HCT116 (cell line): Measurements from ENCODE around the gene ACOT9. TPM values are rescaled to one million over a fixed set of nuclear protein-coding genes. Genes with fewer than 3 reads are reported as not detected.

ENCODE experiments used
- ATAC-seq: fragments of 200-7000 bp; cut with Tn5 transposase; 2 replicates; pipeline ENCODE4 v1.9.1; 2020; ENCODE audit warnings: mild to moderate bottlenecking, moderate library complexity
- BruUV-seq: library from RNA; stranded (reverse); fragments of 400-500 nt; replicated peaks from 2 replicates; lab custom pipeline; 2021; lab: Mats Ljungman, UMichigan
- CTCF ChIA-PET: fragments of 300-600 bp; sonication (Branson Sonifier 250); formaldehyde crosslinking; loops from one replicate; lab custom pipeline; 2021; ENCODE audit warnings: antibody characterized with exemption; lab: Charles Lee
- POLR2A ChIA-PET: fragments of 300-600, 350-600 bp; sonication (Branson Sonifier 250); formaldehyde crosslinking; loops from one replicate; lab custom pipeline; 2021; ENCODE audit warnings: antibody characterized with exemption; lab: Charles Lee
- RAD21 ChIA-PET, 2 experiments: fragments of 300-600 bp; sonication (Branson Sonifier 250); formaldehyde crosslinking; loops; one replicate each; lab custom pipeline; 2023; ENCODE audit warnings: low total read pairs in 2 of 2; ENCODE audit not compliant: uncharacterized antibody in 2 of 2, unreplicated experiment in 2 of 2, low non-redundant PET in 1 of 2; lab: Charles Lee
- DNase-seq: peaks from one replicate; pipeline ENCODE4 v3.0.0-alpha.2; 2010; ENCODE audit warnings: low read depth, low spot score
- H2AFZ ChIP-seq: fragments of 200-600 bp; shearing (Covaris generic), sonication (generic); 2 replicates; pipeline ENCODE4 v1.6.1; 2017; ENCODE audit warnings: low read depth, mixed run types, mixed read lengths, antibody characterized with exemption, low read length; ENCODE audit not compliant: poor library complexity, severe bottlenecking
- H3K27ac ChIP-seq: 2 replicates; pipeline ENCODE4 v1.5.1; 2012; ENCODE audit warnings: low read depth, low read length
- H3K27me3 ChIP-seq: fragments of 200-600 bp; sonication (generic); 2 replicates; pipeline ENCODE4 v1.6.1; 2016; ENCODE audit warnings: mixed run types, low read length, mixed read lengths; ENCODE audit not compliant: insufficient read depth
- H3K36me3 ChIP-seq, 2 experiments: fragments of 200-500 bp in 1 of 2; fragments of 200-600 bp in 1 of 2; sonication (Bioruptor generic) in 1 of 2; sonication (generic) in 1 of 2; 2 replicates each; pipeline versions ENCODE4 v1.5.1 to v1.6.1; 2014 to 2016; ENCODE audit warnings: low read length in 2 of 2, inconsistent platforms in 1 of 2, mixed read lengths in 1 of 2, mixed run types in 1 of 2; ENCODE audit not compliant: insufficient read depth in 2 of 2, control insufficient read depth in 1 of 2
- H3K4me1 ChIP-seq, 2 experiments: fragments of 200-600 bp in 1 of 2; sonication (generic) in 1 of 2; 2 replicates each; pipeline versions ENCODE4 v1.5.1 to v1.6.1; 2012 to 2017; ENCODE audit warnings: low read length in 2 of 2, inconsistent platforms in 1 of 2, mild to moderate bottlenecking in 1 of 2, mixed read lengths in 1 of 2, mixed run types in 1 of 2, moderate library complexity in 1 of 2; ENCODE audit not compliant: insufficient read depth in 2 of 2, control insufficient read depth in 1 of 2
- H3K4me2 ChIP-seq: fragments of 200-600 bp; sonication (generic); 2 replicates; pipeline ENCODE4 v1.6.1; 2017; ENCODE audit warnings: mixed run types, low read length, mixed read lengths
- H3K4me3 ChIP-seq, 2 experiments: fragments of 200-600 bp in 1 of 2; sonication (generic) in 1 of 2; replicated peaks in 1 of 2; 2 replicates each; pipeline ENCODE4 v1.5.1; 2011 to 2016; ENCODE audit warnings: low read length in 2 of 2, control low read depth in 1 of 2, low read depth in 1 of 2, mild to moderate bottlenecking in 1 of 2, mixed read lengths in 1 of 2, mixed run types in 1 of 2
- H3K79me2 ChIP-seq: fragments of 200-600 bp; sonication (generic); 2 replicates; pipeline ENCODE4 v1.6.1; 2017; ENCODE audit warnings: mild to moderate bottlenecking, mixed run types, low read length, moderate library complexity, mixed read lengths; ENCODE audit not compliant: insufficient read depth
- H3K9ac ChIP-seq: fragments of 200-600 bp; sonication (generic); 2 replicates; pipeline ENCODE4 v1.6.1; 2016; ENCODE audit warnings: low read length, mixed read lengths
- H3K9me2 ChIP-seq: fragments of 200-600 bp; sonication (generic), shearing (Covaris generic); 2 replicates; pipeline ENCODE4 v1.6.1; 2017; ENCODE audit warnings: mixed run types, mild to moderate bottlenecking, moderate library complexity; ENCODE audit not compliant: insufficient read depth
- H3K9me3 ChIP-seq, 2 experiments: fragments of 200-500 bp in 1 of 2; fragments of 200-600 bp in 1 of 2; sonication (Bioruptor generic) in 1 of 2; sonication (generic) in 1 of 2; 2 replicates each; pipeline ENCODE4 v1.6.1; 2014 to 2017; ENCODE audit warnings: low read length in 2 of 2, mixed read lengths in 2 of 2, inconsistent platforms in 1 of 2, low read depth in 1 of 2, mild to moderate bottlenecking in 1 of 2, mixed run types in 1 of 2, moderate library complexity in 1 of 2; ENCODE audit not compliant: control insufficient read depth in 1 of 2, insufficient read depth in 1 of 2
- H4K20me1 ChIP-seq: fragments of 200-600 bp; sonication (generic), shearing (Covaris generic); 2 replicates; pipeline ENCODE4 v1.6.1; 2017; ENCODE audit warnings: mixed run types, mild to moderate bottlenecking, moderate library complexity; ENCODE audit not compliant: insufficient read depth
- ATF3 ChIP-seq: IDR thresholded peaks from 2 replicates; pipeline ENCODE4 v1.6.1; 2012
- CEBPB ChIP-seq: IDR thresholded peaks from 2 replicates; pipeline ENCODE4 v1.6.1; 2012; ENCODE audit warnings: low read depth
- EZH2 ChIP-seq: fragments of 200-600 bp; sonication (generic); IDR thresholded peaks from 2 replicates; pipeline ENCODE4 v1.6.1; 2017; ENCODE audit warnings: antibody characterized with exemption, mixed run types
- EZH2phosphoT487 ChIP-seq: fragments of 200-600 bp; IDR thresholded peaks from 2 replicates; pipeline ENCODE4 v1.6.1; 2018; ENCODE audit warnings: antibody characterized with exemption, borderline replicate concordance
- JUND ChIP-seq: IDR thresholded peaks from 2 replicates; pipeline ENCODE4 v1.6.1; 2012
- RAD21 ChIP-seq: IDR thresholded peaks from 2 replicates; pipeline ENCODE4 v1.6.1; 2012; ENCODE audit warnings: low read depth, mild to moderate bottlenecking
- SIN3A ChIP-seq: IDR thresholded peaks from 2 replicates; pipeline ENCODE4 v1.6.1; 2012; ENCODE audit warnings: low read depth
- SRF ChIP-seq: IDR thresholded peaks from 2 replicates; pipeline ENCODE4 v1.6.1; 2012; ENCODE audit warnings: low read depth
- ZBTB33 ChIP-seq: IDR thresholded peaks from 2 replicates; pipeline ENCODE4 v1.6.1; 2011; ENCODE audit warnings: mild to moderate bottlenecking, low read length, moderate library complexity; ENCODE audit not compliant: insufficient replicate concordance; ENCODE audit errors: extremely low read depth
- ZNF274 ChIP-seq: fragments of 200-500 bp; sonication (Bioruptor generic); IDR thresholded peaks from 2 replicates; pipeline ENCODE4 v1.6.1; 2014; ENCODE audit warnings: mild to moderate bottlenecking, low read depth, low read length, inconsistent platforms
- intact Hi-C: fragments of 100-400 bp; cut with micrococcal nuclease; formaldehyde crosslinking; loops from 2 replicates; pipeline ENCODE4 v1.10.0; 2022
- total RNA-seq: library from RNA; stranded (reverse); gene quantifications from one replicate; pipeline ENCODE4 v1.2.1, GENCODE V29; 2021; ENCODE audit not compliant: unreplicated experiment
- TF ChIP-seq, protein P1 (sequence below): IDR thresholded peaks from 2 replicates; pipeline ENCODE4 v1.6.1; 2012; ENCODE audit warnings: low read depth
- TF ChIP-seq, protein P2 (sequence below): IDR thresholded peaks from 2 replicates; pipeline ENCODE4 v1.6.1; 2012

The ACOT9 gene
- total RNA-seq, 1 experiment from 2014 or later: 59.7 TPM

DNA sequence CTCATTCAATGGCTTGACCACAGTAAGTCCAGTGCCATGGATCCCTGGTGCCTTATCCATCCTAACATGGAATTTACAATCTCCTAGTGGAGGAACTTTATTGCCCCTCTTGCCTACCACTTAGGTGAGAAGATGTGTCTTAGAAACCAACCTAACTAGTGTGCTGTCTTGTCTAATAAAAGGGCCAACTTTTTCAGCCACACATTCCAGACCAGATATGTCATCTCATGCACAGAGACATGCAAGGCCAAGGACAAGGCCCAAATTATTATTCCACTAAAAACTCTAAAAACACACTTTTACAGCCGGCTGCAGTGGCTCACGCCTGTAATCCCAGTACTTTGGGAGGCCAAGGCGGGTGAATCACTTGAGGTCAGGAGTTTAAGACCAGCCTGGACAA is 86.4 kb downstream of the ACOT9 start:
- H3K9me2 ChIP-seq: no peaks in the 10 kb centered on the region
- H3K4me2 ChIP-seq: no peak overlapping the region
- no peaks in the 10 kb centered on the region for H4K20me1 ChIP-seq
- ATAC-seq (no peak), DNase-seq (no peak)
- no peak for TF ChIP-seq EZH2
- TF ChIP-seq CEBPB: no peak
- no peak for TF ChIP-seq ZNF274
- no peak for TF ChIP-seq SIN3A
- no peak for TF ChIP-seq SRF
- TF ChIP-seq ATF3: no peak
- TF ChIP-seq, protein P1, sequence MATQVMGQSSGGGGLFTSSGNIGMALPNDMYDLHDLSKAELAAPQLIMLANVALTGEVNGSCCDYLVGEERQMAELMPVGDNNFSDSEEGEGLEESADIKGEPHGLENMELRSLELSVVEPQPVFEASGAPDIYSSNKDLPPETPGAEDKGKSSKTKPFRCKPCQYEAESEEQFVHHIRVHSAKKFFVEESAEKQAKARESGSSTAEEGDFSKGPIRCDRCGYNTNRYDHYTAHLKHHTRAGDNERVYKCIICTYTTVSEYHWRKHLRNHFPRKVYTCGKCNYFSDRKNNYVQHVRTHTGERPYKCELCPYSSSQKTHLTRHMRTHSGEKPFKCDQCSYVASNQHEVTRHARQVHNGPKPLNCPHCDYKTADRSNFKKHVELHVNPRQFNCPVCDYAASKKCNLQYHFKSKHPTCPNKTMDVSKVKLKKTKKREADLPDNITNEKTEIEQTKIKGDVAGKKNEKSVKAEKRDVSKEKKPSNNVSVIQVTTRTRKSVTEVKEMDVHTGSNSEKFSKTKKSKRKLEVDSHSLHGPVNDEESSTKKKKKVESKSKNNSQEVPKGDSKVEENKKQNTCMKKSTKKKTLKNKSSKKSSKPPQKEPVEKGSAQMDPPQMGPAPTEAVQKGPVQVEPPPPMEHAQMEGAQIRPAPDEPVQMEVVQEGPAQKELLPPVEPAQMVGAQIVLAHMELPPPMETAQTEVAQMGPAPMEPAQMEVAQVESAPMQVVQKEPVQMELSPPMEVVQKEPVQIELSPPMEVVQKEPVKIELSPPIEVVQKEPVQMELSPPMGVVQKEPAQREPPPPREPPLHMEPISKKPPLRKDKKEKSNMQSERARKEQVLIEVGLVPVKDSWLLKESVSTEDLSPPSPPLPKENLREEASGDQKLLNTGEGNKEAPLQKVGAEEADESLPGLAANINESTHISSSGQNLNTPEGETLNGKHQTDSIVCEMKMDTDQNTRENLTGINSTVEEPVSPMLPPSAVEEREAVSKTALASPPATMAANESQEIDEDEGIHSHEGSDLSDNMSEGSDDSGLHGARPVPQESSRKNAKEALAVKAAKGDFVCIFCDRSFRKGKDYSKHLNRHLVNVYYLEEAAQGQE: no peak
- no peak for TF ChIP-seq ZBTB33
- TF ChIP-seq RAD21: no peak
- no peak for TF ChIP-seq EZH2phosphoT487
- TF ChIP-seq JUND: no peak
- TF ChIP-seq, protein P2, sequence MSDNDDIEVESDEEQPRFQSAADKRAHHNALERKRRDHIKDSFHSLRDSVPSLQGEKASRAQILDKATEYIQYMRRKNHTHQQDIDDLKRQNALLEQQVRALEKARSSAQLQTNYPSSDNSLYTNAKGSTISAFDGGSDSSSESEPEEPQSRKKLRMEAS: no peak
- no peaks in the 10 kb centered on the region for H3K79me2 ChIP-seq
- no peak overlapping the region for H3K9ac ChIP-seq
- intact Hi-C loops: no loop called here
- H3K27me3 ChIP-seq: no peaks in the 10 kb centered on the region
- no peaks in the 10 kb centered on the region for H3K4me1 ChIP-seq
- H2AFZ ChIP-seq: no peak overlapping the region
- CTCF ChIA-PET: no interaction called here
- POLR2A ChIA-PET: no interaction called here
- H3K36me3 ChIP-seq: no peaks in the 10 kb centered on the region
- no peaks in the 10 kb centered on the region for H3K9me3 ChIP-seq
- no peak overlapping the region for H3K4me3 ChIP-seq
- BruUV-seq: no TSS peak
- H3K27ac ChIP-seq: no peak overlapping the region
- RAD21 ChIA-PET: no interaction called here
